ENCODE measurements around the gene HSPA12B. TPM values are rescaled to one million over a fixed set of nuclear protein-coding genes. Genes with fewer than 3 reads are reported as not detected.

The HSPA12B gene
- total RNA-seq, 1 experiment from 2014 or later: 6.3 TPM

GRCh38 chr20:3752386-3752759 lies 19.9 kb downstream of the HSPA12B start:
- TF ChIP-seq TEAD4 (CRISPR knock-in tag; IDR thresholded peaks at IDR 0.05): no peak
- TF ChIP-seq USF2 (CRISPR knock-in tag; IDR thresholded peaks at IDR 0.05): peak; percentile 16; the same call in 1 of the 2 replicates
- POLR2A ChIA-PET: interaction anchor here (1.0 kb wide), 1 partner anchor 15 kb away, joined by 3 read pairs; the partner anchor contains the start of gene ADISSP
- H3K27ac Mint-ChIP-seq: no peak overlapping the region
- H3K27me3 Mint-ChIP-seq (ENCODE audit: low read depth): peaks cover 32% of the 10 kb centered on the region
- ATAC-seq: no peak
- CTCF ChIA-PET: interaction anchor here (0.6 to 8.7 kb wide), 24 partner anchors 7 to 340 kb away, joined by 3 to 195 read pairs (median 6); partner anchors contain the start of genes ADISSP, AP5S1 and SPEF1
- no peak for DNase-seq (ENCODE audit: low spot score)
- peak overlapping the region; percentile 41; the same call in 1 of the 2 replicates for H3K4me3 Mint-ChIP-seq
- peaks cover 11% of the 10 kb centered on the region for H3K36me3 Mint-ChIP-seq
- peaks cover 6% of the 10 kb centered on the region for H3K4me1 Mint-ChIP-seq
- no peaks in the 10 kb centered on the region for H3K9me3 Mint-ChIP-seq

GRCh38 chr20:3753098-3753497 lies 20.6 kb downstream of the HSPA12B start:
- ATAC-seq: peak; percentile 59
- POLR2A ChIA-PET: interaction anchor here (1.0 to 1.1 kb wide), 2 partner anchors 15 to 19 kb away, joined by 3 read pairs; partner anchors contain the start of gene ADISSP
- H3K4me3 Mint-ChIP-seq: no peak overlapping the region

GRCh38 chr20:3753501-3754275 lies 21.2 kb downstream of the HSPA12B start:
- Mint-ChIP-seq H3K4me3 (no peak overlapping the region), H3K4me1 (peaks cover 6% of the 10 kb centered on the region), H3K36me3 (peaks cover 21% of the 10 kb centered on the region), H3K27me3 (ENCODE audit: low read depth) (peaks cover 22% of the 10 kb centered on the region), H3K9me3 (no peaks in the 10 kb centered on the region), H3K27ac (no peak overlapping the region)
- ChIA-PET POLR2A (interaction anchor here (1.0 to 1.1 kb wide), 2 partner anchors 14 to 19 kb away, joined by 3 read pairs; partner anchors contain the start of gene ADISSP), CTCF (interaction anchor here (0.6 to 8.7 kb wide), 26 partner anchors 8 to 338 kb away, joined by 3 to 195 read pairs (median 5); partner anchors contain the start of genes ADISSP, AP5S1, CENPB and SPEF1)
- ATAC-seq (no peak), DNase-seq (ENCODE audit: low spot score) (no peak)
- TF ChIP-seq NR1H2 (CRISPR knock-in tag; IDR thresholded peaks at IDR 0.05): no peak
- no peak for TF ChIP-seq NR2C2 (CRISPR knock-in tag; IDR thresholded peaks at IDR 0.05)
- no peak for TF ChIP-seq ZNF281 (CRISPR knock-in tag; IDR thresholded peaks at IDR 0.05)
- no peak for TF ChIP-seq CREB1 (CRISPR knock-in tag; IDR thresholded peaks at IDR 0.05)
- no peak for TF ChIP-seq FOXP1 (CRISPR knock-in tag; IDR thresholded peaks at IDR 0.05; ENCODE audit: borderline replicate concordance)
- TF ChIP-seq CBFB (CRISPR knock-in tag; IDR thresholded peaks at IDR 0.05; ENCODE audit: low read depth): no peak
- TF ChIP-seq CREM (CRISPR knock-in tag; IDR thresholded peaks at IDR 0.05): no peak
- TF ChIP-seq E2F4 (CRISPR knock-in tag; IDR thresholded peaks at IDR 0.05; ENCODE audit: borderline replicate concordance, low read depth): no peak
- no peak for TF ChIP-seq JUN (CRISPR knock-in tag; IDR thresholded peaks at IDR 0.05)
- no peak for TF ChIP-seq FOXK1 (CRISPR knock-in tag; IDR thresholded peaks at IDR 0.05)

More at GRCh38 chr20:3753098-3753497, 20.6 kb downstream of the HSPA12B start:
- CTCF ChIA-PET: interaction anchor here (0.6 to 8.7 kb wide), 26 partner anchors 8 to 339 kb away, joined by 3 to 195 read pairs (median 5); partner anchors contain the start of genes ADISSP, AP5S1, CENPB and SPEF1
- no peaks in the 10 kb centered on the region for H3K9me3 Mint-ChIP-seq
- peaks cover 18% of the 10 kb centered on the region for H3K36me3 Mint-ChIP-seq
- DNase-seq (ENCODE audit: low spot score): peak; percentile 78
- TF ChIP-seq CTCF (IDR thresholded peaks at IDR 0.05) (peak; percentile 57; the same call in 1 of the 2 replicates), ZNF281 (CRISPR knock-in tag; IDR thresholded peaks at IDR 0.05) (no peak)
- H3K4me1 Mint-ChIP-seq: peaks cover 6% of the 10 kb centered on the region
- H3K27me3 Mint-ChIP-seq (ENCODE audit: low read depth): peaks cover 25% of the 10 kb centered on the region
- no peak overlapping the region for H3K27ac Mint-ChIP-seq
